Measurements from ENCODE around the gene ZCWPW1.
"Not testable (repeated sequence)": the region's sequence is repeated elsewhere in the genome, so short reads cannot be mapped to it uniquely, and the experiment has no call there.

DNA sequence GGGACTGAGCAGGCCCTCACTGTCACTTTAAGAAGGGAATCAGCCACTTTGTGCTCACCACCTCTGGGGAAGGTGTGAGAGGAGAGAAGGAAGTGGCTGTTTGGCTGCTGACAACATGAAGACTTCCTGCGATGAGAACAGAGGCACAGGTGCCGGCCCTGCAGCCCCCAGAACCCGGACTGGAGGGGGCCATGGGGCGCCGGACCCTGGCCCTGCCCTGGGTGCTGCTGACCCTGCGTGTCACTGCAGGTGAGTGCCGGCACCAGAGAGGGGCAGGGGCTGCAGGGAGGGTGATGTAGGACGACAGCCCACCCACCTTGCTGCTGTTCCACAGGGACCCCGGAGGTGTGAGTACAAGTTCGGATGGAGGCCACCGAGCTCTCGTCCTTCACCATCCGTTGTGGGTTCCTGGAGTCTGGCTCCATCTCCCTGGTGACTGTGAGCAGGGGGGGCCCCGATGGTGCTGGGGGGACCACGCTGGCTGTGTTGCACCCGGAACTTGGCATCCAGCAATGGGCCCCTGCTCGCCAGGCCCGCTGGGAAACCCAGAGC is 76.2 kb downstream of the ZCWPW1 start:
- TF ChIP-seq HNRNPK (IDR thresholded peaks at IDR 0.05; ENCODE audit: low read depth, low read length, poor library complexity, severe bottlenecking); YY1 (IDR thresholded peaks at IDR 0.05; ENCODE audit: insufficient read depth, insufficient replicate concordance, low read depth, low read length); CHD2 (IDR thresholded peaks at IDR 0.05; ENCODE audit: low read depth, low read length); NFATC3 (CRISPR knock-in tag; IDR thresholded peaks at IDR 0.05); RAD21 (CRISPR knock-in tag; IDR thresholded peaks at IDR 0.05); POLR2AphosphoS5 (IDR thresholded peaks at IDR 0.05; ENCODE audit: low read depth, low read length); NPAS2 (CRISPR knock-in tag; IDR thresholded peaks at IDR 0.05; ENCODE audit: borderline replicate concordance); MED1 (CRISPR knock-in tag; IDR thresholded peaks at IDR 0.05); CC2D1A (CRISPR knock-in tag; IDR thresholded peaks at IDR 0.05); ZNF672 (CRISPR knock-in tag; IDR thresholded peaks at IDR 0.05): not testable (repeated sequence)
- TF ChIP-seq, protein P1, sequence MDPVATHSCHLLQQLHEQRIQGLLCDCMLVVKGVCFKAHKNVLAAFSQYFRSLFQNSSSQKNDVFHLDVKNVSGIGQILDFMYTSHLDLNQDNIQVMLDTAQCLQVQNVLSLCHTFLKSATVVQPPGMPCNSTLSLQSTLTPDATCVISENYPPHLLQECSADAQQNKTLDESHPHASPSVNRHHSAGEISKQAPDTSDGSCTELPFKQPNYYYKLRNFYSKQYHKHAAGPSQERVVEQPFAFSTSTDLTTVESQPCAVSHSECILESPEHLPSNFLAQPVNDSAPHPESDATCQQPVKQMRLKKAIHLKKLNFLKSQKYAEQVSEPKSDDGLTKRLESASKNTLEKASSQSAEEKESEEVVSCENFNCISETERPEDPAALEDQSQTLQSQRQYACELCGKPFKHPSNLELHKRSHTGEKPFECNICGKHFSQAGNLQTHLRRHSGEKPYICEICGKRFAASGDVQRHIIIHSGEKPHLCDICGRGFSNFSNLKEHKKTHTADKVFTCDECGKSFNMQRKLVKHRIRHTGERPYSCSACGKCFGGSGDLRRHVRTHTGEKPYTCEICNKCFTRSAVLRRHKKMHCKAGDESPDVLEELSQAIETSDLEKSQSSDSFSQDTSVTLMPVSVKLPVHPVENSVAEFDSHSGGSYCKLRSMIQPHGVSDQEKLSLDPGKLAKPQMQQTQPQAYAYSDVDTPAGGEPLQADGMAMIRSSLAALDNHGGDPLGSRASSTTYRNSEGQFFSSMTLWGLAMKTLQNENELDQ (CRISPR knock-in tag; IDR thresholded peaks at IDR 0.05; ENCODE audit: borderline replicate concordance), result not testable (repeated sequence)
- TF ChIP-seq, protein P2, sequence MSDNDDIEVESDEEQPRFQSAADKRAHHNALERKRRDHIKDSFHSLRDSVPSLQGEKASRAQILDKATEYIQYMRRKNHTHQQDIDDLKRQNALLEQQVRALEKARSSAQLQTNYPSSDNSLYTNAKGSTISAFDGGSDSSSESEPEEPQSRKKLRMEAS (IDR thresholded peaks at IDR 0.05), result not testable (repeated sequence)

Measured in HepG2 (cell line).